HG03060 (cell line): ENCODE results near the gene SIK1.
"Not testable (repeated sequence)": the region's sequence is repeated elsewhere in the genome, so short reads cannot be mapped to it uniquely, and the experiment has no call there.

ENCODE experiments used
- ATAC-seq: cut with Tn5 transposase; IDR thresholded peaks from one replicate; pipeline ENCODE4 v1.9.1; 2021; ENCODE audit warnings: low read depth, moderate number of reproducible peaks; ENCODE audit not compliant: unreplicated experiment

The SIK1 gene

GRCh38 chr21:43426404-43427241 lies at the start of gene SIK1:
SIK1 (minus strand) TSS chr21:43427131; CDS start chr21:43426178, 953 bp downstream.
- not testable (repeated sequence) for ATAC-seq

- ATAC-seq = not testable (repeated sequence)
Measured at GRCh38 chr21:43471597-43472242, 44.8 kb upstream of the SIK1 start.

- not testable (repeated sequence) for ATAC-seq
Measured at GRCh38 chr21:43469719-43470458, 43.0 kb upstream of the SIK1 start.

GRCh38 chr21:43467785-43468184 lies 40.9 kb upstream of the SIK1 start:
- no peak for ATAC-seq

GRCh38 chr21:43465159-43465558 lies 38.2 kb upstream of the SIK1 start:
- ATAC-seq = not testable (repeated sequence)

- ATAC-seq = not testable (repeated sequence)
Measured at GRCh38 chr21:43463498-43464261, 36.7 kb upstream of the SIK1 start.

GRCh38 chr21:43462932-43463331 lies 36.0 kb upstream of the SIK1 start:
- not testable (repeated sequence) for ATAC-seq

- ATAC-seq = not testable (repeated sequence)
Measured at GRCh38 chr21:43460475-43460874, 33.5 kb upstream of the SIK1 start.

GRCh38 chr21:43458995-43459394 lies 32.1 kb upstream of the SIK1 start:
- ATAC-seq = not testable (repeated sequence)

GRCh38 chr21:43456616-43457314 lies 29.8 kb upstream of the SIK1 start:
- ATAC-seq = not testable (repeated sequence)

GRCh38 chr21:43455717-43456116 lies 28.8 kb upstream of the SIK1 start:
- not testable (repeated sequence) for ATAC-seq

GRCh38 chr21:43454176-43454575 lies 27.2 kb upstream of the SIK1 start:
- ATAC-seq = not testable (repeated sequence)

GRCh38 chr21:43451850-43452249 lies 24.9 kb upstream of the SIK1 start:
- not testable (repeated sequence) for ATAC-seq

GRCh38 chr21:43450287-43450686 lies 23.4 kb upstream of the SIK1 start:
- not testable (repeated sequence) for ATAC-seq

- ATAC-seq = not testable (repeated sequence)
Measured at GRCh38 chr21:43447353-43447977, 20.5 kb upstream of the SIK1 start.

GRCh38 chr21:43446277-43446932 lies 19.5 kb upstream of the SIK1 start:
- ATAC-seq = not testable (repeated sequence)

GRCh38 chr21:43444524-43444923 lies 17.6 kb upstream of the SIK1 start:
- ATAC-seq = not testable (repeated sequence)

- ATAC-seq = not testable (repeated sequence)
Measured at GRCh38 chr21:43442571-43442970, 15.6 kb upstream of the SIK1 start.
